ENCODE data around the gene GPR108. TPM values are rescaled to one million over a fixed set of nuclear protein-coding genes. Genes with fewer than 3 reads are reported as not detected.

The GPR108 gene
- total and polyA plus RNA-seq, 2 of the 13 experiments (the other 11 are each of a cell fraction or from before 2014, with no cell fraction given), result 36.4 to 63.0 TPM

- TF ChIP-seq, protein P1, sequence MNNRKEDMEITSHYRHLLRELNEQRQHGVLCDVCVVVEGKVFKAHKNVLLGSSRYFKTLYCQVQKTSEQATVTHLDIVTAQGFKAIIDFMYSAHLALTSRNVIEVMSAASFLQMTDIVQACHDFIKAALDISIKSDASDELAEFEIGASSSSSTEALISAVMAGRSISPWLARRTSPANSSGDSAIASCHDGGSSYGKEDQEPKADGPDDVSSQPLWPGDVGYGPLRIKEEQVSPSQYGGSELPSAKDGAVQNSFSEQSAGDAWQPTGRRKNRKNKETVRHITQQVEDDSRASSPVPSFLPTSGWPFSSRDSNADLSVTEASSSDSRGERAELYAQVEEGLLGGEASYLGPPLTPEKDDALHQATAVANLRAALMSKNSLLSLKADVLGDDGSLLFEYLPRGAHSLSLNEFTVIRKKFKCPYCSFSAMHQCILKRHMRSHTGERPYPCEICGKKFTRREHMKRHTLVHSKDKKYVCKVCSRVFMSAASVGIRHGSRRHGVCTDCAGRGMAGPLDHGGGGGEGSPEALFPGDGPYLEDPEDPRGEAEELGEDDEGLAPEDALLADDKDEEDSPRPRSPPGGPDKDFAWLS (CRISPR knock-in tag; IDR thresholded peaks at IDR 0.05; ENCODE audit: borderline replicate concordance), result no peak
- TF ChIP-seq TOE1 (CRISPR knock-in tag; IDR thresholded peaks at IDR 0.05), result no peak; the same call in 1 of the 2 replicates
- no peak for TF ChIP-seq RAD51 (IDR thresholded peaks at IDR 0.05; ENCODE audit: borderline replicate concordance)
- TF ChIP-seq ZBTB1 (CRISPR knock-in tag; IDR thresholded peaks at IDR 0.05; ENCODE audit: borderline replicate concordance), result no peak
- TF ChIP-seq SMARCE1 (IDR thresholded peaks at IDR 0.05; ENCODE audit: borderline replicate concordance), result no peak
- TF ChIP-seq MTF1 (CRISPR knock-in tag; IDR thresholded peaks at IDR 0.05), result no peak
- peak; percentile 65; the same call in 1 of the 2 replicates for TF ChIP-seq KLF15 (CRISPR knock-in tag; IDR thresholded peaks at IDR 0.05; ENCODE audit: borderline replicate concordance)
- TF ChIP-seq, protein P2, sequence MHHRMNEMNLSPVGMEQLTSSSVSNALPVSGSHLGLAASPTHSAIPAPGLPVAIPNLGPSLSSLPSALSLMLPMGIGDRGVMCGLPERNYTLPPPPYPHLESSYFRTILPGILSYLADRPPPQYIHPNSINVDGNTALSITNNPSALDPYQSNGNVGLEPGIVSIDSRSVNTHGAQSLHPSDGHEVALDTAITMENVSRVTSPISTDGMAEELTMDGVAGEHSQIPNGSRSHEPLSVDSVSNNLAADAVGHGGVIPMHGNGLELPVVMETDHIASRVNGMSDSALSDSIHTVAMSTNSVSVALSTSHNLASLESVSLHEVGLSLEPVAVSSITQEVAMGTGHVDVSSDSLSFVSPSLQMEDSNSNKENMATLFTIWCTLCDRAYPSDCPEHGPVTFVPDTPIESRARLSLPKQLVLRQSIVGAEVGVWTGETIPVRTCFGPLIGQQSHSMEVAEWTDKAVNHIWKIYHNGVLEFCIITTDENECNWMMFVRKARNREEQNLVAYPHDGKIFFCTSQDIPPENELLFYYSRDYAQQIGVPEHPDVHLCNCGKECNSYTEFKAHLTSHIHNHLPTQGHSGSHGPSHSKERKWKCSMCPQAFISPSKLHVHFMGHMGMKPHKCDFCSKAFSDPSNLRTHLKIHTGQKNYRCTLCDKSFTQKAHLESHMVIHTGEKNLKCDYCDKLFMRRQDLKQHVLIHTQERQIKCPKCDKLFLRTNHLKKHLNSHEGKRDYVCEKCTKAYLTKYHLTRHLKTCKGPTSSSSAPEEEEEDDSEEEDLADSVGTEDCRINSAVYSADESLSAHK (CRISPR knock-in tag; IDR thresholded peaks at IDR 0.05; ENCODE audit: borderline replicate concordance), result no peak
- TF ChIP-seq NCOA1 (CRISPR knock-in tag; IDR thresholded peaks at IDR 0.05), result no peak
- TF ChIP-seq MATR3 (CRISPR knock-in tag; IDR thresholded peaks at IDR 0.05), result no peak
- TF ChIP-seq KMT2A (CRISPR knock-in tag; IDR thresholded peaks at IDR 0.05), result peak; percentile 73
- TF ChIP-seq NFYC (CRISPR knock-in tag; IDR thresholded peaks at IDR 0.05), result peak; percentile 46; the same call in 1 of the 2 replicates
- TF ChIP-seq ZMAT5 (CRISPR knock-in tag; IDR thresholded peaks at IDR 0.05; ENCODE audit: borderline replicate concordance, low read depth), result no peak
- TF ChIP-seq ZNF382 (CRISPR knock-in tag; IDR thresholded peaks at IDR 0.05; ENCODE audit: borderline replicate concordance), result no peak
- no peak for TF ChIP-seq ZNF432 (CRISPR knock-in tag; IDR thresholded peaks at IDR 0.05; ENCODE audit: borderline replicate concordance)
- TF ChIP-seq, protein P3, sequence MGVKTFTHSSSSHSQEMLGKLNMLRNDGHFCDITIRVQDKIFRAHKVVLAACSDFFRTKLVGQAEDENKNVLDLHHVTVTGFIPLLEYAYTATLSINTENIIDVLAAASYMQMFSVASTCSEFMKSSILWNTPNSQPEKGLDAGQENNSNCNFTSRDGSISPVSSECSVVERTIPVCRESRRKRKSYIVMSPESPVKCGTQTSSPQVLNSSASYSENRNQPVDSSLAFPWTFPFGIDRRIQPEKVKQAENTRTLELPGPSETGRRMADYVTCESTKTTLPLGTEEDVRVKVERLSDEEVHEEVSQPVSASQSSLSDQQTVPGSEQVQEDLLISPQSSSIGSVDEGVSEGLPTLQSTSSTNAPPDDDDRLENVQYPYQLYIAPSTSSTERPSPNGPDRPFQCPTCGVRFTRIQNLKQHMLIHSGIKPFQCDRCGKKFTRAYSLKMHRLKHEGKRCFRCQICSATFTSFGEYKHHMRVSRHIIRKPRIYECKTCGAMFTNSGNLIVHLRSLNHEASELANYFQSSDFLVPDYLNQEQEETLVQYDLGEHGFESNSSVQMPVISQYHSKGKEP (CRISPR knock-in tag; IDR thresholded peaks at IDR 0.05), result peak; percentile 44; the same call in 1 of the 2 replicates
- peak; percentile 54; the same call in 1 of the 2 replicates for TF ChIP-seq TOPORS (CRISPR knock-in tag; IDR thresholded peaks at IDR 0.05)
- TF ChIP-seq EED (CRISPR knock-in tag; IDR thresholded peaks at IDR 0.05), result no peak
- TF ChIP-seq, protein P4, sequence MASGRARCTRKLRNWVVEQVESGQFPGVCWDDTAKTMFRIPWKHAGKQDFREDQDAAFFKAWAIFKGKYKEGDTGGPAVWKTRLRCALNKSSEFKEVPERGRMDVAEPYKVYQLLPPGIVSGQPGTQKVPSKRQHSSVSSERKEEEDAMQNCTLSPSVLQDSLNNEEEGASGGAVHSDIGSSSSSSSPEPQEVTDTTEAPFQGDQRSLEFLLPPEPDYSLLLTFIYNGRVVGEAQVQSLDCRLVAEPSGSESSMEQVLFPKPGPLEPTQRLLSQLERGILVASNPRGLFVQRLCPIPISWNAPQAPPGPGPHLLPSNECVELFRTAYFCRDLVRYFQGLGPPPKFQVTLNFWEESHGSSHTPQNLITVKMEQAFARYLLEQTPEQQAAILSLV (CRISPR knock-in tag; IDR thresholded peaks at IDR 0.05; ENCODE audit: borderline replicate concordance), result no peak
- TF ChIP-seq SNRNP70 (IDR thresholded peaks at IDR 0.05; ENCODE audit: low read depth, low read length), result no peak
- TF ChIP-seq, protein P5, sequence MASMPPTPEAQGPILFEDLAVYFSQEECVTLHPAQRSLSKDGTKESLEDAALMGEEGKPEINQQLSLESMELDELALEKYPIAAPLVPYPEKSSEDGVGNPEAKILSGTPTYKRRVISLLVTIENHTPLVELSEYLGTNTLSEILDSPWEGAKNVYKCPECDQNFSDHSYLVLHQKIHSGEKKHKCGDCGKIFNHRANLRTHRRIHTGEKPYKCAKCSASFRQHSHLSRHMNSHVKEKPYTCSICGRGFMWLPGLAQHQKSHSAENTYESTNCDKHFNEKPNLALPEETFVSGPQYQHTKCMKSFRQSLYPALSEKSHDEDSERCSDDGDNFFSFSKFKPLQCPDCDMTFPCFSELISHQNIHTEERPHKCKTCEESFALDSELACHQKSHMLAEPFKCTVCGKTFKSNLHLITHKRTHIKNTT (CRISPR knock-in tag; IDR thresholded peaks at IDR 0.05), result no peak
Observed at GRCh38 chr19:6753178-6754031, 16.0 kb upstream of the GPR108 start (continued).
